Measurements from ENCODE around the gene ATXN7L1. TPM values are rescaled to one million over a fixed set of nuclear protein-coding genes. Genes with fewer than 3 reads are reported as not detected.
A peak's percentile ranks its signal among the peaks of the same experiment; 100 is the strongest.

ATXN7L1 gene
- total and polyA plus RNA-seq, 2 of the 8 experiments (the other 6 are each of a cell fraction or from before 2014, with no cell fraction given) = 14.3 to 34.0 TPM

- TF ChIP-seq KDM5A (IDR thresholded peaks at IDR 0.05; ENCODE audit: low read length) (no peak), CREB1 (IDR thresholded peaks at IDR 0.05) (0 out of 2 replicates have a peak, but pooled peaks have one; percentile 28), TAF7 (optimal IDR thresholded peaks at IDR 0.05; ENCODE audit: borderline replicate concordance, low read depth, low read length) (peak; percentile 20), ASH2L (IDR thresholded peaks at IDR 0.05; ENCODE audit: low read length) (peak; percentile 50)
Measured at GRCh38 chr7:105691680-105692564, 184.5 kb downstream of the ATXN7L1 start (continued).

Measured in H1 (cell line).